Activated CD4-positive, alpha-beta T cell treated with anti-CD3 and anti-CD28 coated beads, Interleukin-2, amount 50 U/mL, for 48 hours (primary cell): ENCODE data around the gene SAMD11.
"Not testable (repeated sequence)": the region's sequence is repeated elsewhere in the genome, so short reads cannot be mapped to it uniquely, and the experiment has no call there.

Source experiments
- DNase-seq, 2 experiments: peaks; one replicate each; pipeline ENCODE4 v3.0.0-alpha.2; 2020

Gene SAMD11

DNA sequence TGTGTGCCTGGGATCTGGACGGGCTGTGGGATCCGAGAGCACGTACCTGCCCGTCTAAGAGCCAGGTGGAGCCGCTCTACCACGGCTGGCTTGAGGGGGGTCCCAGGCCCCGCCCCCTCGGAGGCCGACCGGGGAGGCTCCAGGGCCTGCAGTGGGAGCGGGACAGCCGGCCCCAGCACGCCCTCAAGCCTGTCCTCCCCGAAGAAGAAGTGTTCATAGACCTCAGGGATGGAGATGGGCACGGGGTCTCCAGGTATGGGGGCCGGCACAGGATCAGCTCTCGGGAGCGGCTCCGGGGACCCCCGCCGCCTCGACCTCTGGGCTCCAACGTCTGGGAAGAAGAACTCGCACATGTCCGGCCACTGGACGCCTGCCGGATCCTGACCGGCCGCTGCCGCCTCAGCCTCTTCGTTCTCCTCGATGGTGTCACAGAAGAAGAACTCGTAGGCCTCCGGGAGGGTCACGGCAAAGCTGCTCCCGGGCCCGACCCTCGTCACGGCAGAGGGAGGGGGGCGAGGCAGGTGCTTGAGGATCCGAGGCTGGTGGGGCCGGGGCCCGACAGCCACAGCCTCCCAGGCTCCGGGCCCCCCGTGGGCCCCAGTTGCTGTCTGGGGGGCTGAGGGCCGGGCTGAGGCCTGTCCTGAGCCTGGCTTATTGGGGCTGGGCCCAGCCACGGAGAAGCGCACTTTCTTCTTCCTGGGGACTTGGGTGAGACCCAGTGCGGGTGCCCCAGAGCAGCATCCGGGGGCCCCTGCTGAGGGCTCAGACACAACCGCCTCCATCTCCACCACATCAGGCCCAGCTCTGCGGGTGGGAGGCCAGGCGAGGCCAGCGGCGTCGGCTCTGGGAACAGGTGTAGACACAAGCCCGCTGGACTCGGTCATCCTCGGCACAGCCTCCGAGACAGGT lies 55.4 kb downstream of the SAMD11 start:
- DNase-seq = no peak

DNA sequence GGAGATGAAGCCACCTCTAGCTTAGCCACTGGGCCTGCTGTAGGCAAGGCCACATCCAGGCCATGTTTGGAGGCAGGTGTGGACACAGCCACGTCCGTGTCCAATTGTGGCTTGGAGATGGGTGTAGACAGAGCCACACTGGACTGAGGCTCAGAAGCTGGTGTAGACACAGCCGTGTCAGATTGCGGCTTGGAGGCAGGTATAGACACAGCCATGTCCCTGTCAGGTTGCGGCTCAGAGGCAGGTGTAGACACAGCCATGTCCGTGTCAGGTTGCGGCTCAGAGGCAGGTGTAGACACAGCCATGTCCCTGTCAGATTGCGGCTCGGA lies 56.0 kb downstream of the SAMD11 start:
- DNase-seq = no peak

DNA sequence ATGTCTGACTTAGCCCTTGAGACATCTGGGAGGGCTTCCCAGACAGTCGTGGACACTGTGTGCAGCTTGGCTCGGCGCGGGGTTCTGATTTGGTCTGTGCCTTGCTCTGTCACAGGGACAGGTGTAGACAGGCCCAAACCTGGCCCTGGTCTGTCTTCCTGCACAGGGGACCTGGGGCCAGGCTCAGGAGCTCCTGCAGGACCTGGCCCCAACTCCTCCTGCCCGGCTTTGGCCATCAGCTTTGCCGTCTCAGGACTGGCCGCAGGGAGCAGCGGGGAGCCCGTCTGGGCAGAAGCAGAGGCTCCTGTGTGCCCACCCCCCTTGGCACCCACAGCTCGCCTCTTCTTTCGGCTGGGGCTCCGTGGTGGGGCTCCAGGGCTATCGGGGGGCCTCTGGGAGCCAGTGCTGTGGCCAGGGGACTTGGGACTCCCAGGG lies 56.4 kb downstream of the SAMD11 start:
- no peak for DNase-seq

DNA sequence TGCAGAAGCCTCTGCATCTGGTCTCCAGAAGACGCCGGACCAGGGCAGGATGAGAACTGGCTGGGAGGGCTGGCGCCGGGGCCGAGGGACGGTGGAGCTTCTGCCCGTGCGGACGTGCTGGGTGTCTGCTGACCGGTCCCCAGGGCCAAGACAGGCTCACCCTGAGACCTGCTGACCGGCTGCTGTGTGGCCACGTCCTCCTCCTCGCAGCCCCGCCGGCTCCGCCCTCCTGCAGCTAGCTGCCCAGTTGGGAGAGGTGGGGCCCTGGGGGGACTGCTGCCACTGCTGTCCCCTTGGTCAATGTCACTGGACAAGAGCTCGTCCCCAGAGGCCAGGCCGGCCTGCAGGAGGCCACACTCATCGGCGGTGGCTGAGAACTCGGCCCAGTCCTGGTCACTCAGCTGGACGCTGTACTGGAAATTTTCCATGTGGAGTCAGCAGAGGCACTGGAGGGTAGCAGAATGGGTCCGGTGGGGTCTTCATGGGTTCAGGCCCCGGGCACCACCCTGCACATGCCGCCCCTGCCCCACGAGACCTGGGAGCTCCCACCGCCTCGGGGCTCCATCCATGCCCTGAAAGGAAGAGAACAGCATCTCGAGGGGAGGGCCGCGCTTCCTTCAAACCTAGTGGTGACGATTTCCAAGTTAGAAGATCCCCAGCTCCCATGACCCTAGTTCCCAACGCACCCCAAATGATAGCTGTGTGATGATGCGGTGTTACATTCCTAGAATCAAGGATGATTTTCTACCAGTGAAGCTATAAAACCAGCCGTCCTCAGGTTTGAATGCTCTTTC lies 57.1 kb downstream of the SAMD11 start:
- DNase-seq = no peak

DNA sequence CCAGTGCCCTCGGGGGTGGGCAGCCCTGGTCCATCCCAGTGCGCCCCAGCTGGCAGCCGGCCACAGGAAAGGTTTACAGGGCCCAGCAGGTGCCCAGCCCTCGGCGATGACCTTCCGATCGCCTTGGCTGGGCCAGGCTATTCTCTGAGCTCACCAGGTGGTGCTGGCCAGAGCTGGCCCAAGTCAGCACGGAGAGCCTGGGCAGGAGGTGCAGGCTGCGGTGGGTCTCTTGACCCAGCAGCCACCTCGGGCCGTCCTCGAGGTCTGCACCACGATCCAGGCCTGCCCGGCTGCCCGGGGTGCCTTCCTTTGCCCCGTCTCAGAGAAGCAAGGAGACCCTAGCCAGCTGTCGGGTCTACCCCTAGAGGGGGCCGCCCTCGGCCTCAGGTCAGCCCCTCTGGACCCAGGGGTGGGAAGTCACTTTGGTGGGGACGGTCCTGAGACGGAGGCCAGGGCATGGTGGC lies 57.8 kb downstream of the SAMD11 start:
- DNase-seq = no peak

DNA sequence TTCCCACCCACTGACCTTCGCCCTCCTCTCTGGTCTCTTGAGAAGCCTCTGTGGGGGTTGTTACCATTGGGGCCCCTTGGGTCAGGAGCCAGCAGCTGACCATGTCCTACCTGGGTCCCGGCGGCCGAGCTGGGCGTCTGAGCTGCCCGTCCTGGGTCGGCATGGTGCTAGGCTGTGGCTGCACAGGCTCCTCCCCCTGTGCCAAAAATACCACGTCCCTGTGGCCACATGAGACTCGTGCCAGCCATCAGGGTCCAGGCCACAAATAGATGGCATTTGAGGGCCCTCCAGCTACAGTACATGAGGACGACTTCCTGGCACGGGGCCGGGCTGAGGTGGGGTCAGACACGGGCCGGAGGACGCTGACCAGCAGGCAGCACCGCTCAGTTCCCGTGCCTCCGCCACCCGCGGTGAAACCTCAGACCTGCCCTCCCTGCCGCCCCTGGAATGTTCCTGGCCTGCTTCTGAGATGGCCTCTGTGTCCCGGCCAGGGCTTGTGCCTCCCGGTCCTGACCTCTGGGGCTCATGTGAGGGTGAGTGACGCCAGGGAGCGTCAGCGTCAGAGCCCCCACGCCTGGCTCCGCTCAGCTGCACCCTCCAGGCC lies 58.3 kb downstream of the SAMD11 start, which contains the start of gene PERM1:
Gene PERM1 (minus strand): TSS at position 139 of the 604 bp plus-strand sequence. CDS start 1,064 bp downstream, outside the sequence.
- no peak for DNase-seq

DNA sequence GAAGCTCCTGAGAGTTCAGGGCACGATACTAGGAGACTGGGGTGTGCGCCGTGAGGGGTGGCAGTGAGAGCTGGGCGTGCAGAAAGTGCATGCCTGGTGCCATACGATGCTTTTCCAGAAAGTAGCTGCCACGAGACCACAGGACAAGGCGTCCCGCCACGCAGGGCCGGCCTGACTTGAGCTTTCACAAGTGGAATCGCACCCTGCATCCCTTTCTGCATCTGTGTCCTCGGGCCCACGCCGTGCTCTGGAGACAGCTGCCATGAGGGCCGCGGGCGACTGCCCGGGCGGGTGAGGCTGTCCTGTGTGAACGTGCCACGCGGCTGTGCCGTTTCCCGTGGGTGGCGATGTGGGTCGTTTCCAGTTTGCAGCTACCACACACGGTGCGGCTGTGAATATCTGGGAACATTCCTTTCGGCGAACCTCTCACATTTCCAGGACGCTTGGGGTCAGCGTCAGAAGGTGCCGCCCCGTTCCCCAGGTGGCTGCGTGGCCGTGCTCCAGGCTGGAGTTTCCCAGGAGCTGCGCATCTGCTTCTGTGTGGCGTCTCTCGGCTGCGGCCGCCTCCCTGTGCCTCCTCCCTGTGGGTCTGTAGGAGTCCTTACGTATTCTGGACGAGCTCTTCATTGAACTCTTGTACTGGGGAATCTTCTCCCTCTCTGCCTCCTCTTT lies 59.2 kb downstream of the SAMD11 start:
- no peak for DNase-seq

DNA sequence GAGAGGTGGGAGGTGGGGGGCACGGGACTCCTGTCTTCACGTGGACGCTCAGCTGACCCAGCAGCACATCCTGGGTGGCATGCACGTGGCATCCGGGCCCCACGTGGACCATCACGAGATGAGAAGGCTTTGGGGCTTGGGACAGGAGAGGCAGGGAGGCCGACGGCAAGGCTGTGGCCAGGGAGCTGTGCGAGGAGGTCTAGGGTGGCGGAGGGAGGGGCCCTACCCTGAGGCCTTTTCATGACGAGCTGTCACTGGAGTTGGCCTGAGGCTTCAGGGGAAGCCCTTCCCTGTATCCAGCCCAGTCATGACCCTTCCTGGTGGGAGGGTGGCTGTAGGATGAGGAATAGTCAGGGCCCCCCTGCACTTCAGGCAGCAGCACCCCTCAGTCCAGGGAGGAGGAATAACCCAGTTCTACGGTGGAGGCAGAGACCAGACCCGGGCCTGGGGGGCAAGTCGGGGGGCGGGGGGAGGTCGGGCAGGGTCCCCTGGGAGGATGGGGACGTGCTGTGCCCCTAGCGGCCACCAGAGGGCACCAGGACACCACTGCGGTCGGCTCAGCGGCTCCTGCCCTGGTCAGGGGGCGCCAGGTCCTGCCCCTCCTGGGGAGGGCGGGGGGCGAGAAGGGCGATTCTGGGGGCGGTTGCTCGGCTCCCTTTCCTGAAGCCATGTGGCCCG lies 60.2 kb downstream of the SAMD11 start:
- DNase-seq = peak; percentile 66 to 73

DNA sequence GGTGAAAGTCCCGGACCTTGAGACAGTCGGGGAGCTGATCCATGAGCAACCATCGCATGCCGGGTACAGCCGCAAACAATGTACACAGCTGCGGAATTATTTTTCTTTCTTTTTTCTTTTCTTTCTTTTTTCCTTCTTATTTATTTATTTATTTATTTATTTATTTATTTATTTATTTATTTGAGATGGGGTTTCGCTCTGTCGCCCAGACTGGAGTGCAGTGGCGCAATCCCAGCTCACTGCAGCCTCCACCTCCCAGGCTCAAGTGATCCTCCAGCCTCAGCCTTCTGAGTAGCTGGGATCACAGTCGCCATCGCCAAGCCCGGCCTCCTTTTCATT lies 60.7 kb downstream of the SAMD11 start:
- DNase-seq = no peak

DNA sequence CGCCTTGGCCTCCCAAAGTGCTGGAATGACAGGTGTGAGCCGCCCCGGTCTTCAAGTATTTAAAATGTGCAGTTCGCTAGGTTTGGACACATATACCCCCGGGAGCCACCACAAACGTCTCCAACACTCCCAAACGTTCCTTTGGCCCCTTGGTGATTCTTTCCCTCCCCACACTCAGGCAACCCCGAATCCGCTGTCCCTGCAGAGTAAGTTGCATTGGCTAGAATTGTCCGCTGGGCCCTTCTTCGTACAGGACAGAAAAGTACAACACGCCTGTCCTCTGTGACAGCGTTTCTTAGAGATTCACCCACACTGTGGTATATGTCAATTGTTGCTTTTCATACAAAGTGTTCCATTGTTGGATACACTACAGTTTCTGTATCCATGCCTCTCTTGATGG lies 61.4 kb downstream of the SAMD11 start:
- no peak for DNase-seq

DNA sequence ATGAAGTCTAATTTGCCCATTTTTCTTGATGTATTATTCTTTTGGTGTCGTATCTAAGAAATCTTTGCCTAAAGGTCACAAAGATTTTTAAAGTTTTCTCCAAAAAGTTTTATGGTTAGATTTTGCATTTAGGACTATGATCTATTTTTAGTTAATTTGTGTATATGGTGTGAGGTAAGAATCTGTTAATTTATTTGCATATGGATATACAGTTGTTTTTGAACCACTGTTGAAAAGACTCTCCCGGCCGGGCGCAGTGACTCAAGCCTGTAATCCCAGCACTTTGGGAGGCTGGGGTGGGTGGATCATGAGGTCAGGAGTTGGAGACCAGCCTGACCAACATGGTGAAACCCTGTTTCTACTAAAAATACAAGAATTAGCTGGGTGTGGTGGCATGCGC lies 64.3 kb downstream of the SAMD11 start:
- DNase-seq = not testable (repeated sequence)

DNA sequence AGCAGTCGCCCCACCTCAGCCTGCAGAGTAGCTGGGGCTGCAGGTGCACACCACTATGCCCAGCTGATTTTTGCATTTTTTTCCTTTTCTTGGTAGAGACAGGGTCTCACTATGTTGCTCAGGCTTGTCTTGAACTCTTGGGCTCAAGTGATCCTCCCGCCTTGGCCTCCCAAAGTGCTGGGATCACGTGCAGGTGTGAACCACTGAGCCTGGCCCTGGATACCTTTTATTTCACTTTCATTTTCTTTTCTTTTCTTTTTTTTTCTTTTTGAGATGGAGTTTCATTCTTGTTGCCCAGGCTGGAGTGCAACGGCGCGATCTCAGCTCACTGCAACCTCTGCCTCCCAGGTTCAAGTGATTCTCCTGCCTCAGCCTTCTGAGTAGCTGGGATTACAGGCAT lies 67.6 kb downstream of the SAMD11 start:
- not testable (repeated sequence) for DNase-seq

DNA sequence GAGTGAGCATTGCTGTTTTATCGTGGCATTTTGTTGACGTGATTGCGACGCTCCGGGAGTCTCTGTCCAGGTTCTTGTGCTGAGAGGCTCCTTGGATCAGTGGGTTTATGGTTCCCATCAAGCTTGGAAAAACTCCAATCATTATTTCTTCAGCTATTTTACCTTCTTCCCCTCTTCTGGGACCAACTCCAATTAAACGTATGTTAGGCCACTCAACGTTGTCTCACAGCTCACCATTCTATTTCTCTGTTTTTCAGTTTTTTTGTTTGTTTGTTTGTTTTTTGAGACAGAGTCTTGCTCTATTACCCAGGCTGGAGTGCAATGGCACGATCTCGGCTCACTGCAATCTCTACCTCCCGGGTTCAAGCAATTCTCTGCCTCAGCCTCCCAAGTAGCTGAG lies 68.2 kb downstream of the SAMD11 start:
- DNase-seq = no peak

DNA sequence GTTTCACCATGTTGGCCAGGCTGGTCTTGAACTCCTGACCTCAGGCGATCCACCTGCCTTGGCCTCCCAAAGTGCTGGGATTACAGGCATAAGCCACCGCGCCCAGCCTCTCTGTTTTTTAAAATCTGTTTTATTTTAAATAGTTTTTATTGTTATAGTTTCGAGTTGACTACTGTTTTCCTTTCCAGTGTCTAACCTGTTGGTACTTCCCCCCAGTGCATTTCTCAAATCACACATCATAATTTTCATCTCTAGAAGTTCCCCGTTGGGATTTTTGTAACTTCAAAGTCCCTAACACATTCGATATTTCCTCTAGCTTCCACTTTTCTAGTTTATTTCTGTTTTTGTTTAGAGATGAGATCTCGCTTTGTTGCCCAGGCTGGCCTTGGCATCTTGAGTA lies 68.6 kb downstream of the SAMD11 start:
- DNase-seq = no peak

DNA sequence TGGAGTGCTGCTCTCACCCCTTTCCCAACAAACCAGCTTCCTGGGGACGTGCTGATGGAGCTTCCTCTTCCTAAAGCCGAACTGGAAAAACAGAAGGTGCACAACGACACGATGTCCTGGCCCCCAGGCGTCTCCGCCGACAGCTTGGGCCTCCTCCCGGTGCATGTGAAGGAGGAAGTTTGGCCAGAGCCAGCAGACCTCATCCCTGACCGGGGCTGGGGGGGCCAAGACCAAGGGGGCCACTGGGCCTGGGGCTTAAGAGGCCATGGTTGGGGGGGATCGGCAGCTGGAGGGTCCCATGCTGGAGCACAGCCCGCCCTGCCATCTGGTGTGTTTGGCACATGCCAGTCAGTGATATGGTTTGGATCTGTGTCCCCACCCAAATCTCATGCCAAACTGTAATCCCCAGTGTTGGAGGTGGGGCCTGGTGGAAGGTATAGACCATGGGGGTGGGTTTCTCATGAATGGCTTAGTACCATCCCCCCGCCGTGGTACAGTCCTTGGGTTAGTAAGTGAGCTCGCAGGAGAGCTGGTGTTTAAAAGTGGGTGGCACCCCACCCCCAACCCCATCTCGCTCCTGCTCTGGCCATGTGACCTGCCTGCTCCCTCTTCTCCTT lies 69.8 kb downstream of the SAMD11 start:
- no peak for DNase-seq
